ENCODE data around the gene CFAP46.

CFAP46 gene

GRCh38 chr10:132919374-132920100 lies 22.8 kb downstream of the CFAP46 start:
- no peaks in the 10 kb centered on the region for H3K27me3 ChIP-seq (ENCODE audit: control insufficient read depth, insufficient read depth, low read length)
- no peaks in the 10 kb centered on the region for H3K36me3 ChIP-seq (ENCODE audit: control insufficient read depth, insufficient read depth, low read length)
- H3K4me3 ChIP-seq (ENCODE audit: low read depth, low read length): no peak overlapping the region
- H3K4me1 ChIP-seq (ENCODE audit: control insufficient read depth, insufficient read depth, low read length): no peaks in the 10 kb centered on the region
- H3K9ac ChIP-seq (ENCODE audit: low read depth, low read length): no peak overlapping the region
- no peaks in the 10 kb centered on the region for H3K9me3 ChIP-seq (ENCODE audit: control insufficient read depth, insufficient read depth, low read length)

GRCh38 chr10:132918617-132919373 lies 23.6 kb downstream of the CFAP46 start:
- Histone ChIP-seq H3K9ac (ENCODE audit: low read depth, low read length) (no peak overlapping the region), H3K4me3 (ENCODE audit: low read depth, low read length) (no peak overlapping the region), H3K9me3 (ENCODE audit: control insufficient read depth, insufficient read depth, low read length) (no peaks in the 10 kb centered on the region), H3K4me1 (ENCODE audit: control insufficient read depth, insufficient read depth, low read length) (no peaks in the 10 kb centered on the region), H3K27me3 (ENCODE audit: control insufficient read depth, insufficient read depth, low read length) (no peaks in the 10 kb centered on the region), H3K36me3 (ENCODE audit: control insufficient read depth, insufficient read depth, low read length) (no peaks in the 10 kb centered on the region)

- no peaks in the 10 kb centered on the region for H3K4me1 ChIP-seq (ENCODE audit: control insufficient read depth, insufficient read depth, low read length)
- no peak overlapping the region for H3K4me3 ChIP-seq (ENCODE audit: low read depth, low read length)
- no peaks in the 10 kb centered on the region for H3K27me3 ChIP-seq (ENCODE audit: control insufficient read depth, insufficient read depth, low read length)
- H3K9me3 ChIP-seq (ENCODE audit: control insufficient read depth, insufficient read depth, low read length): no peaks in the 10 kb centered on the region
- H3K36me3 ChIP-seq (ENCODE audit: control insufficient read depth, insufficient read depth, low read length): no peaks in the 10 kb centered on the region
- no peak overlapping the region for H3K9ac ChIP-seq (ENCODE audit: low read depth, low read length)
These were observed 24.1 kb downstream of the CFAP46 start for GRCh38 chr10:132918264-132918616.

DNA sequence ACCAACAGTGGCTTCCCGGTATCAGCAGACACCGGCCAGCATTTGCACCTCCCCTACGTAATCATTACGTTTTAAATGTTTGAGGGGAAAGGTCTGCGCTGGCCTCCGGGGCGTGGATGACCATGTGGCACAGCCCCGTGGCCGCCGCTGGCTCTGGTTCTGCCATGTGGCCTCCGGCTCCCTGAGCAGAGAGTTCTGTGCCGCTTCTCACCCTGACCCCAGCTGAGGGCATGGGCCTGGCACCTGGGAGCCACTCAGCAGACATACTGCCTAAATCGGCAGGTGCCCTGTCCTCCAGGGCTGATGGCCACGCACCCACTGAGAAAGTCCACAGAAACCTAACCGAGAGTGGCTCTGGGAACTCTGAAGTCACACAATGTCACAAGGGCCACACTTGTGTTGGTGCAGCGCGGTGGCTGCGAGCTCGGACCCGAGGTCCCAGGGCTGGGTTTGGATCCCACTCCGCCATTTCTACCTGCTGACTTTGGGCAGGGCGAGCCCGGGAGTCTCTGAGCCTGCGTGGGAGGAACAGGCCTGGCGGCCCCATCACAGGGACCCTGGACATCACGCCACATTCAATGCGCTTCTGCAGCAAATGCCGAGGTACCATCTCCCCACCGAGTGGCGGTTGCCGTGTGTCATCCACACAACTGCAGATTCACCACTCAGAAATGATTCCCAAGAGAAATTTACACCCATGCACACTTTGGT lies 25.3 kb downstream of the CFAP46 start:
- Histone ChIP-seq H3K4me3 (ENCODE audit: low read depth, low read length) (no peak overlapping the region), H3K27me3 (ENCODE audit: control insufficient read depth, insufficient read depth, low read length) (no peaks in the 10 kb centered on the region), H3K9ac (ENCODE audit: low read depth, low read length) (no peak overlapping the region), H3K36me3 (ENCODE audit: control insufficient read depth, insufficient read depth, low read length) (no peaks in the 10 kb centered on the region), H3K4me1 (ENCODE audit: control insufficient read depth, insufficient read depth, low read length) (peaks cover 4% of the 10 kb centered on the region), H3K9me3 (ENCODE audit: control insufficient read depth, insufficient read depth, low read length) (no peaks in the 10 kb centered on the region)

DNA sequence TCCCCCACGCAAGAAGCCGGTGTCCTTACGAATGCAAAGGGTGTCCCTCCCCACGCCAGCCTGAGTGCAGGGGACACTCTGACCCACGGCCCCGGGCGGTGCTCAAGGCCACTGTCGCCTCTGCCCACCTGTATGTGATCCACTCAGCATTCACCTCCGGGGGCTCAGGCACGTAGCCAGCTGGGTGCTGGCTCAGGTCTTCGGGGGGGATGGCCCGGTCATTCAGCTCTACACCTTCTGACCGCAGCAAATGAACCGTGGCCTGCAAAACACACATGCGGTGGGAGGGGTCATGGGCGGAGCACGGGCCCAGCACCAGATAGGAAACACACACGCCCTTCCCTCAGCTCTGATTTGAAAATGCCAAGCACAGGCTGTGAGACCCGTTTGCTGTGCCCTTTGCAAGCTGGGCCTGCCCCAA lies 25.9 kb downstream of the CFAP46 start:
- Histone ChIP-seq H3K4me3 (ENCODE audit: low read depth, low read length) (no peak overlapping the region), H3K9ac (ENCODE audit: low read depth, low read length) (no peak overlapping the region), H3K27me3 (ENCODE audit: control insufficient read depth, insufficient read depth, low read length) (no peaks in the 10 kb centered on the region), H3K4me1 (ENCODE audit: control insufficient read depth, insufficient read depth, low read length) (peaks cover 4% of the 10 kb centered on the region), H3K36me3 (ENCODE audit: control insufficient read depth, insufficient read depth, low read length) (no peaks in the 10 kb centered on the region), H3K9me3 (ENCODE audit: control insufficient read depth, insufficient read depth, low read length) (no peaks in the 10 kb centered on the region)

DNA sequence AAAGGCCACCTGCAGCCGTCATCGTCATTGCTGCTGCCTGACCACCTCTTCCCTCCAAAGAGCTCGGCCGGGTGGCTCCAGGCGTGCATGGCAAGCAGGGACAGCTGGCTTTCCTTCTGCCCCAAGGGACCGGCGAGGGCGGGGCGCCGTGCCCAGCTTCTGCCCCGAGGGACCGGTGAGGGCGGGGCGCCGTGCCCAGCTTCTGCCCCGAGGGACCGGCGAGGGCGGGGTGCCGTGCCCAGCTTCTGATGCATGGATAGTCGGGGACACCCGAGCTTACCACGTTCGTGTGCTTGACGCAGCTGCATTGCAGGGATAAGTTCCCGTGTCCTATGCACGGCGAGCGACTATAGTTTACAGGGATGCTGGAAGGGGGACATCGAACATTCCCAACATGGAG lies 27.0 kb downstream of the CFAP46 start:
- Histone ChIP-seq H3K36me3 (ENCODE audit: control insufficient read depth, insufficient read depth, low read length) (no peaks in the 10 kb centered on the region), H3K9ac (ENCODE audit: low read depth, low read length) (no peak overlapping the region), H3K9me3 (ENCODE audit: control insufficient read depth, insufficient read depth, low read length) (no peaks in the 10 kb centered on the region), H3K27me3 (ENCODE audit: control insufficient read depth, insufficient read depth, low read length) (no peaks in the 10 kb centered on the region), H3K4me3 (ENCODE audit: low read depth, low read length) (no peak overlapping the region), H3K4me1 (ENCODE audit: control insufficient read depth, insufficient read depth, low read length) (peaks cover 4% of the 10 kb centered on the region)

DNA sequence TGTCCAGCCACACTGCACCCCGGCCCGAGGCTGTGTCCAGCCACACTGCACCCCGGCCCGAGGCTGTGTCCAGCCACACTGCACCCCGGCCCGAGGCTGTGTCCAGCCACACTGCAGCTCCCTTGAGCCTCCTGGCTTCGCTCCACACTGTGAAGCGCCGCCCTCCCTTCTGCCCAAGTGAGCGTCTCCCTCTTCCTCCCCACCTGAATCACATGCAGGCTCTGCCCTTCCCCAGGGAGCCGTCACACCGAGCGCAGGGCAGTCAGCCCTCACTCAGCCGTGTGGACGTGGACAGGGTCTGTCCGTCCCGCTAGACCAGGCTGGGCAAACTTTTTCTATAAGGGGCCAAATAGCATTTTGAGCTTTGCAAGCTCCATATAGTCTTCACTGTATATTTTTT lies 27.6 kb downstream of the CFAP46 start:
- H3K9ac ChIP-seq (ENCODE audit: low read depth, low read length): no peak overlapping the region
- no peak overlapping the region for H3K4me3 ChIP-seq (ENCODE audit: low read depth, low read length)
- no peaks in the 10 kb centered on the region for H3K27me3 ChIP-seq (ENCODE audit: control insufficient read depth, insufficient read depth, low read length)
- H3K9me3 ChIP-seq (ENCODE audit: control insufficient read depth, insufficient read depth, low read length): no peaks in the 10 kb centered on the region
- peaks cover 4% of the 10 kb centered on the region for H3K4me1 ChIP-seq (ENCODE audit: control insufficient read depth, insufficient read depth, low read length)
- no peaks in the 10 kb centered on the region for H3K36me3 ChIP-seq (ENCODE audit: control insufficient read depth, insufficient read depth, low read length)

DNA sequence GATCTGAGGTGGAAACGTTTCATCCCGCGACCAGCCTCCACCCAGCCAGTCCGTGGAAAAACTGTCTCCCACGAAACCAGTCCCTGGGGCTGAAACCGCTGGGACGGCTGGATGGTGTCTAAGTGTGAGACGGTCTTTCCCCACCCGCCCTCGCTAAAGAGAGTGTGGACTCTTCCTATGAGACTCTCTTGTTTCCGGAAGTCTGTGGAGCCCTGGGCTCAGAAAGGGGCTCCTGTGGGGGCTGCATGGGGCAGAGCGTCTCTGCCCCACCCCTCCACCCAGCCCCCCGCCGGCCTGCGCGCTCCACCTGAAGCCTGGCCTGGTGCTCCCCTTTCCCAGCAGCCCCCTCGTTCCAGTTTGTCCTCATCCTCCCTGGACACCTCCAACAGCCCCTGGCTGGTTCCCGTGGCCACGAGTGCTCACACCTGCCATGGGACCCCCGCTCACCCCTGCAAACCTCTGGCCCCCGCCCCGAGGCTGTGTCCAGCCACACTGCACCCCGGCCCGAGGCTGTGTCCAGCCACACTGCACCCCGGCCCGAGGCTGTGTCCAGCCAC lies 28.7 kb downstream of the CFAP46 start:
- Histone ChIP-seq H3K36me3 (ENCODE audit: control insufficient read depth, insufficient read depth, low read length) (no peaks in the 10 kb centered on the region), H3K27me3 (ENCODE audit: control insufficient read depth, insufficient read depth, low read length) (no peaks in the 10 kb centered on the region), H3K9me3 (ENCODE audit: control insufficient read depth, insufficient read depth, low read length) (no peaks in the 10 kb centered on the region), H3K4me3 (ENCODE audit: low read depth, low read length) (no peak overlapping the region), H3K9ac (ENCODE audit: low read depth, low read length) (no peak overlapping the region), H3K4me1 (ENCODE audit: control insufficient read depth, insufficient read depth, low read length) (peaks cover 4% of the 10 kb centered on the region)

- H3K27me3 ChIP-seq (ENCODE audit: control insufficient read depth, insufficient read depth, low read length): no peaks in the 10 kb centered on the region
- H3K4me1 ChIP-seq (ENCODE audit: control insufficient read depth, insufficient read depth, low read length): peaks cover 4% of the 10 kb centered on the region
- H3K4me3 ChIP-seq (ENCODE audit: low read depth, low read length): no peak overlapping the region
- H3K9me3 ChIP-seq (ENCODE audit: control insufficient read depth, insufficient read depth, low read length): no peaks in the 10 kb centered on the region
- no peaks in the 10 kb centered on the region for H3K36me3 ChIP-seq (ENCODE audit: control insufficient read depth, insufficient read depth, low read length)
- no peak overlapping the region for H3K9ac ChIP-seq (ENCODE audit: low read depth, low read length)
These were observed 29.4 kb downstream of the CFAP46 start for GRCh38 chr10:132912713-132913558.

- Histone ChIP-seq H3K4me1 (ENCODE audit: control insufficient read depth, insufficient read depth, low read length) (peaks cover 4% of the 10 kb centered on the region), H3K9ac (ENCODE audit: low read depth, low read length) (no peak overlapping the region), H3K4me3 (ENCODE audit: low read depth, low read length) (no peak overlapping the region), H3K27me3 (ENCODE audit: control insufficient read depth, insufficient read depth, low read length) (no peaks in the 10 kb centered on the region), H3K9me3 (ENCODE audit: control insufficient read depth, insufficient read depth, low read length) (no peaks in the 10 kb centered on the region), H3K36me3 (ENCODE audit: control insufficient read depth, insufficient read depth, low read length) (no peaks in the 10 kb centered on the region)
These were observed 30.1 kb downstream of the CFAP46 start for GRCh38 chr10:132912225-132912712.

DNA sequence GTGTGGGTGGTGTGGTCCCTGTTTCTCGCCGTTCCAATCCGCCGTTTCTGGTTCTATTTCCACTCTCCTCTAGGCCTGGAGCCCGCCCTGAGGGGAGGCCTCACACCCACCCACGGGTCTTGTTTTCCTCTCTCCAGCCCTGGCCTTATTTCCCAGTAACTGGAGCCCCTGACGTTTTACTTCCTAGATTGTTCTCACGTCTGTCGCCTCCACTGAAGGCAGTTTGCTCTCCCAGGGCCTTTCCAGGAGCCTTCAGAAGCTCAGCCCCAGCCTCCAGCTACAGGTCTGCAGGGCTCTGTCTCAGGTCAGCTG lies 30.6 kb downstream of the CFAP46 start:
- no peaks in the 10 kb centered on the region for H3K9me3 ChIP-seq (ENCODE audit: control insufficient read depth, insufficient read depth, low read length)
- H3K4me1 ChIP-seq (ENCODE audit: control insufficient read depth, insufficient read depth, low read length): peaks cover 4% of the 10 kb centered on the region
- no peaks in the 10 kb centered on the region for H3K27me3 ChIP-seq (ENCODE audit: control insufficient read depth, insufficient read depth, low read length)
- no peak overlapping the region for H3K9ac ChIP-seq (ENCODE audit: low read depth, low read length)
- no peak overlapping the region for H3K4me3 ChIP-seq (ENCODE audit: low read depth, low read length)
- no peaks in the 10 kb centered on the region for H3K36me3 ChIP-seq (ENCODE audit: control insufficient read depth, insufficient read depth, low read length)

Data from iPS-15b (cell line).